Testis (tissue), 3 donors: ENCODE data around the gene CIBAR2. TPM values are rescaled to one million over a fixed set of nuclear protein-coding genes. Genes with fewer than 3 reads are reported as not detected.

Experiments
- DNase-seq: peaks from one replicate; pipeline ENCODE4 v3.0.0-alpha.2; 2019
- H3K27ac ChIP-seq, 2 donors: fragments of 200-600 bp; sonication (generic); one replicate each; pipeline ENCODE4 v1.5.1; 2019
- H3K27me3 ChIP-seq: fragments of 200-600 bp; sonication (generic); one replicate; pipeline ENCODE4 v1.5.1; 2019
- H3K36me3 ChIP-seq: fragments of 200-600 bp; sonication (generic); one replicate; pipeline ENCODE4 v1.5.1; 2017; ENCODE audit warnings: low read depth; ENCODE audit errors: missing control alignments
- H3K4me1 ChIP-seq: fragments of 200-600 bp; sonication (generic); one replicate; pipeline ENCODE4 v1.5.1; 2019
- H3K4me3 ChIP-seq, 2 donors: fragments of 200-600 bp; sonication (generic); one replicate each; pipeline ENCODE4 v1.5.1; 2017 to 2019
- H3K9me3 ChIP-seq: fragments of 200-600 bp; sonication (generic); one replicate; pipeline ENCODE4 v1.5.1; 2017
- CTCF ChIP-seq, 3 experiments: fragments of 450-650 bp in 2 of 3; fragments of 200-600 bp in 1 of 3; sonication (generic) in 1 of 3; IDR thresholded peaks; one replicate each; pipeline ENCODE4 v1.5.1; 2016 to 2019; ENCODE audit warnings: antibody characterized with exemption in 3 of 3, mild to moderate bottlenecking in 2 of 3, moderate library complexity in 1 of 3
- POLR2A ChIP-seq: fragments of 450-650 bp; IDR thresholded peaks from one replicate; pipeline ENCODE4 v1.6.1; 2017; ENCODE audit warnings: antibody characterized with exemption, mild to moderate bottlenecking, moderate library complexity
- WGBS, 2 donors: methylation state at CpG; one replicate each; pipeline ENCODE4 v1.1.5; 2018; 5-methylcytosine and 5-hydroxymethylcytosine counted together
- intact Hi-C: fragments of 100-400 bp; cut with DNase I; formaldehyde crosslinking; loops from one replicate; pipeline ENCODE4 v1.15.1; 2023; ENCODE audit warnings: low total_unique reads
- polyA plus RNA-seq: library from polyadenylated mRNA; stranded (reverse); fragments of 350-450 nt; fragmentation: Illumina TruSeq; extraction: RNeasy Lipid Tissue Mini Kit (QIAGEN cat#74804); gene quantifications from one replicate; pipeline ENCODE4 v1.2.3, GENCODE V29; 2014; ENCODE audit warnings: low read depth, low replicate concordance; ENCODE audit not compliant: insufficient read depth
- total RNA-seq, 2 donors: library from RNA; depleted of rRNA; stranded (reverse); fragments of >200 nt; gene quantifications; one replicate each; pipeline ENCODE4 v1.2.3, GENCODE V29; 2016

CIBAR2 gene
- total and polyA plus RNA-seq, 3 donors from 2014 or later: 0.24 to 1.6 TPM; not detected in 1

GRCh38 chr16:85114909-85115567 lies 2.8 kb upstream of the CIBAR2 start:
- no peaks in the 10 kb centered on the region for H3K9me3 ChIP-seq
- DNase-seq: peak; percentile 92
- H3K36me3 ChIP-seq: no peaks in the 10 kb centered on the region
- TF ChIP-seq POLR2A (no peak), CTCF (IDR thresholded peaks at IDR 0.05) (peak; percentile 91 to 96 (median 96))
- H3K27me3 ChIP-seq: no peaks in the 10 kb centered on the region
- 17 to 18% methylated on average over 20 of the region's 20 CpGs for WGBS, 2 donors
- no peak overlapping the region for H3K27ac ChIP-seq
- H3K4me1 ChIP-seq: no peaks in the 10 kb centered on the region
- H3K4me3 ChIP-seq: no peak overlapping the region
- intact Hi-C loops: no loop called here

- WGBS, 2 donors: 70% methylated on average over 14 of the region's 14 CpGs; no CpG with 5 or more reads in 1 of the 2 donors
- Histone ChIP-seq H3K27me3 (no peaks in the 10 kb centered on the region), H3K27ac (no peak overlapping the region), H3K36me3 (no peaks in the 10 kb centered on the region), H3K9me3 (no peaks in the 10 kb centered on the region), H3K4me3 (no peak overlapping the region), H3K4me1 (no peaks in the 10 kb centered on the region)
- DNase-seq: no peak
- TF ChIP-seq POLR2A: no peak
- TF ChIP-seq CTCF (IDR thresholded peaks at IDR 0.05): no peak
- intact Hi-C loops: no loop called here
Observed at GRCh38 chr16:85113913-85114312, 1.6 kb upstream of the CIBAR2 start.

GRCh38 chr16:85113168-85113733 lies 979 bp upstream of the CIBAR2 start:
- intact Hi-C loops: no loop called here
- DNase-seq: no peak
- Histone ChIP-seq H3K27me3 (no peaks in the 10 kb centered on the region), H3K4me1 (no peaks in the 10 kb centered on the region), H3K9me3 (no peaks in the 10 kb centered on the region), H3K27ac (no peak overlapping the region), H3K36me3 (no peaks in the 10 kb centered on the region), H3K4me3 (no peak overlapping the region)
- 90 to 95% methylated on average over 14 of the region's 14 CpGs for WGBS, 2 donors
- TF ChIP-seq POLR2A (no peak), CTCF (IDR thresholded peaks at IDR 0.05) (no peak)

GRCh38 chr16:85111184-85111583 lies 1.1 kb downstream of the CIBAR2 start:
- WGBS, 2 donors: 94 to 99% methylated on average over 9 of the region's 9 CpGs
- no peak for DNase-seq
- no peak for TF ChIP-seq POLR2A
- TF ChIP-seq CTCF (IDR thresholded peaks at IDR 0.05): no peak
- Histone ChIP-seq H3K4me3 (no peak overlapping the region), H3K4me1 (no peaks in the 10 kb centered on the region), H3K36me3 (no peaks in the 10 kb centered on the region), H3K27me3 (no peaks in the 10 kb centered on the region), H3K9me3 (no peaks in the 10 kb centered on the region), H3K27ac (no peak overlapping the region)
- intact Hi-C loops: no loop called here

GRCh38 chr16:85110105-85110504 lies 2.2 kb downstream of the CIBAR2 start:
- DNase-seq: no peak
- intact Hi-C loops: no loop called here
- no peaks in the 10 kb centered on the region for H3K9me3 ChIP-seq
- H3K27ac ChIP-seq: no peak overlapping the region
- WGBS, 2 donors: 95 to 100% methylated on average over 9 to 19 of the region's 19 CpGs
- no peak for TF ChIP-seq POLR2A
- TF ChIP-seq CTCF (IDR thresholded peaks at IDR 0.05): no peak
- no peaks in the 10 kb centered on the region for H3K27me3 ChIP-seq
- no peak overlapping the region for H3K4me3 ChIP-seq
- H3K4me1 ChIP-seq: no peaks in the 10 kb centered on the region
- H3K36me3 ChIP-seq: no peaks in the 10 kb centered on the region
